ENCODE measurements around the gene C16orf87.

Gene C16orf87

DNA sequence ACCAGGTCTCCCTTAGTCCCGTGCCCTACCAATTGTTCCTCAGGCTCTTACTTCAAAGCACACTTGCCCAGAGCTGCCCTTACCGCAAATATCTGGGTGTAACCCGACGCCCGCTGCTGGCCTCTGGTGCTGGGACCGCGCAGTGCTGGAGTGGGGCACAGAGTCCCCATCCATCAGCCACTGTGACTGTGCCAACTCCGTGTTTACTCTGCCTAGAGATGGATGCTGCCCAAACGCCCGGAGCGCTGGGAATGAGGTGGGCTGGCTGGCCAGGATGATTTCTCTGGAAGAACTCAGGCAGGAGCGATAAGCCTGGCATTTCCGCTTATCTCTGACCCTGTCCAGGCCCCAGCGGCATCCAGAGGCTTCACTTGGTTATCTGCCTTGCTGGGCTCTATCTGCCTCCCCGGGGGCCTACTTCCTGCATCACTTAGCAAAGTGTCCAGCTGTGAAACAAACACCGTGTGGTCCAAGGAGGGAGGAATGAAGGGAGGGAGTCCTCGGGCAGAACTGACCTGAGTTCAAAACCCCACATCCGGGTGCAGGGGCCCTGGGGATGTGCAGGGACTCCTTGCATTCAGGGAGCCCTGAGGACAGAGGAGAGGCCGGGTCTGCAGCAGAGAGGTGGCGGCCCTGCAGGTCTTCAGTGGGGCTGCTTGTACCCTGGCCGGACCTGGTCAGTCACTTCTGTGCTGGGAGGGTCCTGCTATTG lies 73.5 kb downstream of the C16orf87 start (continued):
- no peak for TF ChIP-seq SNAI2 (CRISPR knock-in tag; IDR thresholded peaks at IDR 0.05)
- TF ChIP-seq TCF4 (CRISPR knock-in tag; IDR thresholded peaks at IDR 0.05; ENCODE audit: borderline replicate concordance) = peak; percentile 97
- TF ChIP-seq, protein P1, sequence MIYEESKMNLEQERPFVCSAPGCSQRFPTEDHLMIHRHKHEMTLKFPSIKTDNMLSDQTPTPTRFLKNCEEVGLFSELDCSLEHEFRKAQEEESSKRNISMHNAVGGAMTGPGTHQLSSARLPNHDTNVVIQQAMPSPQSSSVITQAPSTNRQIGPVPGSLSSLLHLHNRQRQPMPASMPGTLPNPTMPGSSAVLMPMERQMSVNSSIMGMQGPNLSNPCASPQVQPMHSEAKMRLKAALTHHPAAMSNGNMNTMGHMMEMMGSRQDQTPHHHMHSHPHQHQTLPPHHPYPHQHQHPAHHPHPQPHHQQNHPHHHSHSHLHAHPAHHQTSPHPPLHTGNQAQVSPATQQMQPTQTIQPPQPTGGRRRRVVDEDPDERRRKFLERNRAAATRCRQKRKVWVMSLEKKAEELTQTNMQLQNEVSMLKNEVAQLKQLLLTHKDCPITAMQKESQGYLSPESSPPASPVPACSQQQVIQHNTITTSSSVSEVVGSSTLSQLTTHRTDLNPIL (CRISPR knock-in tag; IDR thresholded peaks at IDR 0.05; ENCODE audit: low read depth) = no peak
- no peak for TF ChIP-seq ZC3H10 (CRISPR knock-in tag; IDR thresholded peaks at IDR 0.05)
- no peak for TF ChIP-seq ZFP30 (CRISPR knock-in tag; IDR thresholded peaks at IDR 0.05)
- 0 out of 2 replicates have a peak, but pooled peaks have one; percentile 2 for TF ChIP-seq ZNF565 (CRISPR knock-in tag; conservative IDR thresholded peaks at IDR 0.05; ENCODE audit: low read depth)

DNA sequence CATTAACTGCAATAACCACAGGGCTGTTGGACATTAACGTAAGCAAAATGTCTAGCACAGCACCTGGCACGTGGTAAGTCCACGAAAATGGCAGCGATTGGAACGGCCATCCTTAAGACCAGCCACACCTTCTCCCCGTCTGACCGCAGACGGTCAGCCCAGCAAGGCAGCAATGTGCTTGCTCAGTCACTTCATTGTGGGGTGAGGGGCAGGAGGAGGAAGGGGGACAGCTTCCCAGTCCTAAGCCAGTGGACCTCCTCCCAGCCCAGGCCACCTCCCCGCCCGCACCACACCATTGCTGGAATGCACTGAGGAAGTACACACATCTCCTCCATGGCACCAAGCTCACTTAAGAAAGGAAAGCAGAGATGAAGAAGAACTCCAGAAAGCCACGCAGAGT lies 74.2 kb downstream of the C16orf87 start:
- TF ChIP-seq SNAI2 (CRISPR knock-in tag; IDR thresholded peaks at IDR 0.05) (no peak), TCF4 (CRISPR knock-in tag; IDR thresholded peaks at IDR 0.05; ENCODE audit: borderline replicate concordance) (no peak), ZNF70 (CRISPR knock-in tag; IDR thresholded peaks at IDR 0.05) (no peak), ZNF8 (CRISPR knock-in tag; IDR thresholded peaks at IDR 0.05) (no peak), TOX (CRISPR knock-in tag; IDR thresholded peaks at IDR 0.05; ENCODE audit: borderline replicate concordance) (no peak)
- TF ChIP-seq, protein P2, sequence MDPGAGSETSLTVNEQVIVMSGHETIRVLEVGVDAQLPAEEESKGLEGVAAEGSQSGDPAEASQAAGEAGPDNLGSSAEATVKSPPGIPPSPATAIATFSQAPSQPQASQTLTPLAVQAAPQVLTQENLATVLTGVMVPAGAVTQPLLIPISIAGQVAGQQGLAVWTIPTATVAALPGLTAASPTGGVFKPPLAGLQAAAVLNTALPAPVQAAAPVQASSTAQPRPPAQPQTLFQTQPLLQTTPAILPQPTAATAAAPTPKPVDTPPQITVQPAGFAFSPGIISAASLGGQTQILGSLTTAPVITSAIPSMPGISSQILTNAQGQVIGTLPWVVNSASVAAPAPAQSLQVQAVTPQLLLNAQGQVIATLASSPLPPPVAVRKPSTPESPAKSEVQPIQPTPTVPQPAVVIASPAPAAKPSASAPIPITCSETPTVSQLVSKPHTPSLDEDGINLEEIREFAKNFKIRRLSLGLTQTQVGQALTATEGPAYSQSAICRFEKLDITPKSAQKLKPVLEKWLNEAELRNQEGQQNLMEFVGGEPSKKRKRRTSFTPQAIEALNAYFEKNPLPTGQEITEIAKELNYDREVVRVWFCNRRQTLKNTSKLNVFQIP (CRISPR knock-in tag; IDR thresholded peaks at IDR 0.05; ENCODE audit: borderline replicate concordance, low read depth) = no peak
- TF ChIP-seq, protein P1 (CRISPR knock-in tag; IDR thresholded peaks at IDR 0.05; ENCODE audit: low read depth) = no peak
- ATAC-seq = peak; percentile 5; the same call in 1 of the 3 replicates

DNA sequence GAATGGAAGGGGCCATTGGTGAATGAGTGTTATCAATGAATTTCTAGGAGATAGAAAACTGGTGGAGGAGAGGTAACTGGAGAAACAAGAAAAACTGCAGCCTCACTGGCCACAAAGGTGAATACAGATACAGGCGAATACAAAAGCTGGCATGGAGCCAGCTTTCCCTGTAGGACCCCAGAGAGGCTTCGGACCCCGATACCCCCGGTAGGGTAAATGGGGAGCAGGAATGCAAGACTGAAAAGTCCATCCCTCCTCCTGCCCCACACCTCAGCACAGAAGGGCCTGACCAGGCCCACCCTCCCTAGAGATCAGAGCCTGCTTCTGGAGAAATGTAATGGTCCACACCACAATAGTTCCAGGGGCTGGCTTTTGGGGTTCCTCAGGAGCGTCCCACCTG lies 78.0 kb downstream of the C16orf87 start:
- TF ChIP-seq BACH2 (CRISPR knock-in tag; IDR thresholded peaks at IDR 0.05; ENCODE audit: borderline replicate concordance) (no peak), RARB (CRISPR knock-in tag; IDR thresholded peaks at IDR 0.05) (no peak), PPARA (CRISPR knock-in tag; IDR thresholded peaks at IDR 0.05; ENCODE audit: borderline replicate concordance) (no peak), ZNF70 (CRISPR knock-in tag; IDR thresholded peaks at IDR 0.05) (no peak), ZC3H10 (CRISPR knock-in tag; IDR thresholded peaks at IDR 0.05) (no peak), ISL1 (CRISPR knock-in tag; IDR thresholded peaks at IDR 0.05) (no peak), ZFP3 (CRISPR knock-in tag; IDR thresholded peaks at IDR 0.05) (no peak), ZFP30 (CRISPR knock-in tag; IDR thresholded peaks at IDR 0.05) (no peak), TCF4 (CRISPR knock-in tag; IDR thresholded peaks at IDR 0.05; ENCODE audit: borderline replicate concordance) (no peak), ZNF8 (CRISPR knock-in tag; IDR thresholded peaks at IDR 0.05) (no peak), TOX (CRISPR knock-in tag; IDR thresholded peaks at IDR 0.05; ENCODE audit: borderline replicate concordance) (no peak), GLIS3 (CRISPR knock-in tag; IDR thresholded peaks at IDR 0.05) (no peak), ARNTL (CRISPR knock-in tag; IDR thresholded peaks at IDR 0.05; ENCODE audit: borderline replicate concordance, low read depth) (no peak), CSDC2 (CRISPR knock-in tag; IDR thresholded peaks at IDR 0.05) (no peak), ESRRG (CRISPR knock-in tag; IDR thresholded peaks at IDR 0.05) (no peak), ZNF565 (CRISPR knock-in tag; conservative IDR thresholded peaks at IDR 0.05; ENCODE audit: low read depth) (no peak)
- TF ChIP-seq, protein P2 (CRISPR knock-in tag; IDR thresholded peaks at IDR 0.05; ENCODE audit: borderline replicate concordance, low read depth) = no peak
- TF ChIP-seq, protein P3, sequence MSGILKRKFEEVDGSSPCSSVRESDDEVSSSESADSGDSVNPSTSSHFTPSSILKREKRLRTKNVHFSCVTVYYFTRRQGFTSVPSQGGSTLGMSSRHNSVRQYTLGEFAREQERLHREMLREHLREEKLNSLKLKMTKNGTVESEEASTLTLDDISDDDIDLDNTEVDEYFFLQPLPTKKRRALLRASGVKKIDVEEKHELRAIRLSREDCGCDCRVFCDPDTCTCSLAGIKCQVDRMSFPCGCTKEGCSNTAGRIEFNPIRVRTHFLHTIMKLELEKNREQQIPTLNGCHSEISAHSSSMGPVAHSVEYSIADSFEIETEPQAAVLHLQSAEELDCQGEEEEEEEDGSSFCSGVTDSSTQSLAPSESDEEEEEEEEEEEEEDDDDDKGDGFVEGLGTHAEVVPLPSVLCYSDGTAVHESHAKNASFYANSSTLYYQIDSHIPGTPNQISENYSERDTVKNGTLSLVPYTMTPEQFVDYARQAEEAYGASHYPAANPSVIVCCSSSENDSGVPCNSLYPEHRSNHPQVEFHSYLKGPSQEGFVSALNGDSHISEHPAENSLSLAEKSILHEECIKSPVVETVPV (CRISPR knock-in tag; IDR thresholded peaks at IDR 0.05) = no peak
- TF ChIP-seq, protein P1 (CRISPR knock-in tag; IDR thresholded peaks at IDR 0.05; ENCODE audit: low read depth) = no peak
- ATAC-seq = no peak
